Thoracic aorta (tissue), 2 donors: Measurements from ENCODE around the gene SPDYE3. TPM values are rescaled to one million over a fixed set of nuclear protein-coding genes. Genes with fewer than 3 reads are reported as not detected.
"Not testable (repeated sequence)": the region's sequence is repeated elsewhere in the genome, so short reads cannot be mapped to it uniquely, and the experiment has no call there.

ENCODE experiments used
- ATAC-seq: fragments of 150-250 bp; one replicate; pipeline ENCODE4 v1.8.0; 2017; ENCODE audit warnings: low read depth; ENCODE audit not compliant: insufficient number of reproducible peaks, low FRiP score
- DNase-seq: peaks from one replicate; pipeline ENCODE4 v3.0.0-alpha.2; 2020; ENCODE audit warnings: low spot score
- H3K27ac ChIP-seq, 2 donors: fragments of 200-600 bp; sonication (generic); 1 replicate in 1 of 2; 2 replicates in 1 of 2; pipeline ENCODE4 v1.5.1; 2016; ENCODE audit warnings: mild to moderate bottlenecking in 2 of 2, moderate library complexity in 2 of 2
- H3K27me3 ChIP-seq: fragments of 200-600 bp; sonication (generic); replicated peaks from 2 replicates; pipeline ENCODE4 v1.6.0; 2016; ENCODE audit warnings: mild to moderate bottlenecking; ENCODE audit not compliant: insufficient read depth
- H3K36me3 ChIP-seq: fragments of 200-600 bp; sonication (generic); one replicate; pipeline ENCODE4 v1.5.1; 2016
- H3K4me1 ChIP-seq, 2 donors: fragments of 200-600 bp; sonication (generic); 1 replicate in 1 of 2; 2 replicates in 1 of 2; pipeline versions ENCODE4 v1.5.1 to v1.6.0; 2016; ENCODE audit warnings: low read depth in 2 of 2, mild to moderate bottlenecking in 1 of 2; ENCODE audit not compliant: control insufficient read depth in 1 of 2
- H3K4me3 ChIP-seq: fragments of 200-600 bp; sonication (generic); 2 replicates; pipeline ENCODE4 v1.5.1; 2016; ENCODE audit warnings: mild to moderate bottlenecking
- H3K9me3 ChIP-seq: fragments of 200-600 bp; sonication (generic); 2 replicates; pipeline ENCODE4 v1.5.1; 2016
- total RNA-seq, 2 donors: library from RNA; depleted of rRNA; stranded (reverse); fragments of >200 nt; gene quantifications; one replicate each; pipeline versions ENCODE4 v1.1.0 to v1.2.3, GENCODE V29; 2016

SPDYE3 gene
- total RNA-seq, 2 donors from 2014 or later: not detected

GRCh38 chr7:100288258-100288657, 19.2 kb upstream of the SPDYE3 start:
- H3K27me3 ChIP-seq, ATAC-seq, H3K36me3 ChIP-seq, H3K4me1 ChIP-seq, DNase-seq, H3K4me3 ChIP-seq, H3K27ac ChIP-seq, H3K9me3 ChIP-seq: not testable (repeated sequence)

- not testable (repeated sequence) for ATAC-seq, H3K9me3 ChIP-seq
These were observed 15.3 kb upstream of the SPDYE3 start for GRCh38 chr7:100292162-100292561.

GRCh38 chr7:100295269-100295668, 12.2 kb upstream of the SPDYE3 start:
- not testable (repeated sequence) for ATAC-seq, DNase-seq, H3K9me3 ChIP-seq, H3K27me3 ChIP-seq, H3K4me3 ChIP-seq, H3K36me3 ChIP-seq, H3K27ac ChIP-seq, H3K4me1 ChIP-seq

More at GRCh38 chr7:100292162-100292561, 15.3 kb upstream of the SPDYE3 start:
- DNase-seq, H3K27me3 ChIP-seq, H3K4me1 ChIP-seq, H3K36me3 ChIP-seq, H3K4me3 ChIP-seq, H3K27ac ChIP-seq: not testable (repeated sequence)

- not testable (repeated sequence) for H3K27me3 ChIP-seq, H3K4me1 ChIP-seq, DNase-seq, H3K9me3 ChIP-seq, ATAC-seq, H3K36me3 ChIP-seq, H3K27ac ChIP-seq, H3K4me3 ChIP-seq
These were observed 9.5 kb upstream of the SPDYE3 start for GRCh38 chr7:100297852-100298631.

- DNase-seq, H3K27me3 ChIP-seq, H3K36me3 ChIP-seq, ATAC-seq, H3K4me1 ChIP-seq, H3K4me3 ChIP-seq, H3K27ac ChIP-seq, H3K9me3 ChIP-seq: not testable (repeated sequence)
These were observed 8.9 kb upstream of the SPDYE3 start for GRCh38 chr7:100298632-100298895.

GRCh38 chr7:100304526-100304925, 3.0 kb upstream of the SPDYE3 start:
- not testable (repeated sequence) for H3K36me3 ChIP-seq, DNase-seq, H3K27me3 ChIP-seq, ATAC-seq, H3K27ac ChIP-seq, H3K9me3 ChIP-seq, H3K4me1 ChIP-seq, H3K4me3 ChIP-seq

- not testable (repeated sequence) for H3K4me1 ChIP-seq, H3K9me3 ChIP-seq, DNase-seq, ATAC-seq, H3K36me3 ChIP-seq, H3K27me3 ChIP-seq, H3K4me3 ChIP-seq, H3K27ac ChIP-seq
These were observed 10.8 kb downstream of the SPDYE3 start for GRCh38 chr7:100318329-100318728.

GRCh38 chr7:100321648-100322047, 14.1 kb downstream of the SPDYE3 start:
- H3K9me3 ChIP-seq, H3K27ac ChIP-seq, H3K27me3 ChIP-seq, ATAC-seq, H3K4me1 ChIP-seq, DNase-seq, H3K4me3 ChIP-seq: not testable (repeated sequence)
- H3K36me3 ChIP-seq: peaks cover 11% of the 10 kb centered on the region

- H3K4me3 ChIP-seq, H3K27ac ChIP-seq, ATAC-seq, H3K27me3 ChIP-seq, H3K9me3 ChIP-seq, DNase-seq, H3K4me1 ChIP-seq: not testable (repeated sequence)
- peaks cover 15% of the 10 kb centered on the region for H3K36me3 ChIP-seq
These were observed 16.7 kb downstream of the SPDYE3 start for GRCh38 chr7:100324194-100324593.

GRCh38 chr7:100325671-100326070, 18.2 kb downstream of the SPDYE3 start:
- not testable (repeated sequence) for H3K27me3 ChIP-seq, H3K4me3 ChIP-seq, DNase-seq, H3K4me1 ChIP-seq, ATAC-seq, H3K9me3 ChIP-seq, H3K27ac ChIP-seq
- H3K36me3 ChIP-seq: peaks cover 15% of the 10 kb centered on the region

GRCh38 chr7:100326914-100327313, 19.4 kb downstream of the SPDYE3 start:
- not testable (repeated sequence) for H3K27me3 ChIP-seq, ATAC-seq, DNase-seq

GRCh38 chr7:100335566-100336466, 28.3 kb downstream of the SPDYE3 start:
- H3K4me1 ChIP-seq, H3K36me3 ChIP-seq, H3K27me3 ChIP-seq, H3K9me3 ChIP-seq: not testable (repeated sequence)
- ATAC-seq (peak; percentile 99), DNase-seq (peak; percentile 59)
- H3K4me3 ChIP-seq: peak overlapping the region; percentile 91
- H3K27ac ChIP-seq: peak overlapping the region; percentile 90 to 96

More at GRCh38 chr7:100326914-100327313, 19.4 kb downstream of the SPDYE3 start:
- H3K27ac ChIP-seq, H3K9me3 ChIP-seq, H3K4me3 ChIP-seq, H3K4me1 ChIP-seq: not testable (repeated sequence)
- peaks cover 15% of the 10 kb centered on the region for H3K36me3 ChIP-seq
